GM12873 (cell line): ENCODE results near the gene CBR3.

Experiments
- TF ChIP-seq, protein P1 (sequence below): IDR thresholded peaks from 2 replicates; pipeline ENCODE4 v1.5.1; 2012; ENCODE audit warnings: low read depth, mild to moderate bottlenecking, moderate library complexity, low read length, control low read depth; ENCODE audit not compliant: insufficient read depth; ENCODE audit errors: missing control alignments

CBR3 gene

GRCh38 chr21:36193200-36193599 is 58.3 kb downstream of the CBR3 start:
- TF ChIP-seq, protein P1, sequence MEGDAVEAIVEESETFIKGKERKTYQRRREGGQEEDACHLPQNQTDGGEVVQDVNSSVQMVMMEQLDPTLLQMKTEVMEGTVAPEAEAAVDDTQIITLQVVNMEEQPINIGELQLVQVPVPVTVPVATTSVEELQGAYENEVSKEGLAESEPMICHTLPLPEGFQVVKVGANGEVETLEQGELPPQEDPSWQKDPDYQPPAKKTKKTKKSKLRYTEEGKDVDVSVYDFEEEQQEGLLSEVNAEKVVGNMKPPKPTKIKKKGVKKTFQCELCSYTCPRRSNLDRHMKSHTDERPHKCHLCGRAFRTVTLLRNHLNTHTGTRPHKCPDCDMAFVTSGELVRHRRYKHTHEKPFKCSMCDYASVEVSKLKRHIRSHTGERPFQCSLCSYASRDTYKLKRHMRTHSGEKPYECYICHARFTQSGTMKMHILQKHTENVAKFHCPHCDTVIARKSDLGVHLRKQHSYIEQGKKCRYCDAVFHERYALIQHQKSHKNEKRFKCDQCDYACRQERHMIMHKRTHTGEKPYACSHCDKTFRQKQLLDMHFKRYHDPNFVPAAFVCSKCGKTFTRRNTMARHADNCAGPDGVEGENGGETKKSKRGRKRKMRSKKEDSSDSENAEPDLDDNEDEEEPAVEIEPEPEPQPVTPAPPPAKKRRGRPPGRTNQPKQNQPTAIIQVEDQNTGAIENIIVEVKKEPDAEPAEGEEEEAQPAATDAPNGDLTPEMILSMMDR, result no peak

DNA sequence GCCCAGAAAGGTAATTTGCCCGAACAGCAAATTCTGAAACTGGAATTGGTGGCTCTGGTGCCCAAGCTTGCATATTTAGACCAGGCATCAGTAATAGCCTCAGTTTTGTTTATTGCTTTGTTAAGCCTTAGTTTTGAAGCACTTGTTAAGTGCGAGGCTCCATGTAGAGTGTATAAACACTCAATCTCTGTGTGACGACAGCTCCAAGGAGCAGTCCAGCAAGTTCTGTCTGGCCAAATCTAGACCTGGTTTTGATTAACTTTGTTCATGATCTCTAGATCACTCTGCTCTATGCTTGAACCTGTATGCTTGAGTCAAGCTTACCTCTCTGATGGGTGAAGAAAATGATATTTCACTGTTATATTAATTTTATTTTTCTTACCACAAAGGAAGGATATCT is 59.1 kb downstream of the CBR3 start:
- TF ChIP-seq, protein P1, result no peak

- TF ChIP-seq, protein P1, result no peak
Measured at GRCh38 chr21:36195613-36196012, 60.7 kb downstream of the CBR3 start.
